Stimulated activated CD8-positive, alpha-beta memory T cell treated with anti-CD3 and anti-CD28 coated beads, Interleukin-7, amount 100 ng/mL, for 24 hours (primary cell): ENCODE measurements around the gene CDHR2.

Source experiments
- DNase-seq: peaks from one replicate; pipeline ENCODE4 v3.0.0-alpha.2; 2020; ENCODE audit warnings: low read depth

Gene CDHR2

GRCh38 chr5:176548967-176549444 lies at the start of gene CDHR2:
CDHR2 (plus strand) TSS chr5:176549342; CDS start chr5:176565353, 16,011 bp downstream.
- DNase-seq = no peak

- no peak for DNase-seq
Observed at GRCh38 chr5:176500511-176500910, 48.6 kb upstream of the CDHR2 start.

- no peak for DNase-seq
Observed at GRCh38 chr5:176501333-176501732, 47.8 kb upstream of the CDHR2 start.

- no peak for DNase-seq
Observed at GRCh38 chr5:176503496-176503895, 45.6 kb upstream of the CDHR2 start.

GRCh38 chr5:176507911-176508310 lies 41.2 kb upstream of the CDHR2 start:
- DNase-seq = no peak

GRCh38 chr5:176508603-176509002 lies 40.5 kb upstream of the CDHR2 start:
- DNase-seq = no peak

GRCh38 chr5:176513788-176514187 lies 35.4 kb upstream of the CDHR2 start:
- DNase-seq = no peak

GRCh38 chr5:176514244-176514950 lies 34.7 kb upstream of the CDHR2 start:
- DNase-seq = no peak

GRCh38 chr5:176515396-176515795 lies 33.7 kb upstream of the CDHR2 start:
- no peak for DNase-seq

GRCh38 chr5:176517053-176517661 lies 32.0 kb upstream of the CDHR2 start:
- no peak for DNase-seq

GRCh38 chr5:176519810-176520720 lies 29.1 kb upstream of the CDHR2 start:
- no peak for DNase-seq

GRCh38 chr5:176521286-176521685 lies 27.9 kb upstream of the CDHR2 start:
- no peak for DNase-seq

- no peak for DNase-seq
Observed at GRCh38 chr5:176521699-176522263, 27.4 kb upstream of the CDHR2 start.

GRCh38 chr5:176524138-176524537 lies 25.0 kb upstream of the CDHR2 start:
- DNase-seq = no peak

- no peak for DNase-seq
Observed at GRCh38 chr5:176524987-176525386, 24.2 kb upstream of the CDHR2 start.

GRCh38 chr5:176525677-176526076 lies 23.5 kb upstream of the CDHR2 start:
- no peak for DNase-seq

GRCh38 chr5:176526462-176526861 lies 22.7 kb upstream of the CDHR2 start:
- DNase-seq = no peak

GRCh38 chr5:176527246-176528222 lies 21.6 kb upstream of the CDHR2 start:
- DNase-seq = no peak

- no peak for DNase-seq
Observed at GRCh38 chr5:176528301-176528700, 20.8 kb upstream of the CDHR2 start.

GRCh38 chr5:176528761-176529115 lies 20.4 kb upstream of the CDHR2 start:
- DNase-seq = no peak

GRCh38 chr5:176529116-176529740 lies 19.9 kb upstream of the CDHR2 start:
- no peak for DNase-seq
